ENCODE data around the gene TACC2.

- TF ChIP-seq CTCF (IDR thresholded peaks at IDR 0.05; ENCODE audit: insufficient read depth, low read length, poor library complexity, severe bottlenecking) (no peak), EZH2phosphoT487 (conservative IDR thresholded peaks at IDR 0.05; ENCODE audit: low read length) (no peak)
These were observed 308.6 kb downstream of the TACC2 start for GRCh38 chr10:122297583-122297982.
